HG03520 (cell line): ENCODE measurements around the gene PTPRA.

Experiments
- ATAC-seq: cut with Tn5 transposase; IDR thresholded peaks from one replicate; pipeline ENCODE4 v1.9.1; 2021; ENCODE audit warnings: mild to moderate bottlenecking, moderate library complexity; ENCODE audit not compliant: unreplicated experiment

The PTPRA gene

GRCh38 chr20:3085571-3086072 lies 212.3 kb downstream of the PTPRA start:
- ATAC-seq, result no peak

GRCh38 chr20:3088031-3088430 lies 214.8 kb downstream of the PTPRA start:
- ATAC-seq, result no peak
